OCI-LY7 (cell line): ENCODE data around the gene SNX2.

ENCODE experiments used
- EZH2phosphoT487 ChIP-seq: fragments of 200-600 bp; sonication (generic); IDR thresholded peaks from 2 replicates; pipeline ENCODE4 v1.6.1; 2018; ENCODE audit warnings: low read depth, borderline replicate concordance, mild to moderate bottlenecking, mixed run types, antibody characterized with exemption, low read length, moderate library complexity, mixed read lengths
- TF ChIP-seq, protein P1 (sequence below): fragments of 200-600 bp; sonication (generic); conservative IDR thresholded peaks from 2 replicates; pipeline ENCODE4 v1.5.1; 2014; ENCODE audit warnings: mild to moderate bottlenecking, antibody characterized with exemption, low read length, moderate library complexity, mixed read lengths

DNA sequence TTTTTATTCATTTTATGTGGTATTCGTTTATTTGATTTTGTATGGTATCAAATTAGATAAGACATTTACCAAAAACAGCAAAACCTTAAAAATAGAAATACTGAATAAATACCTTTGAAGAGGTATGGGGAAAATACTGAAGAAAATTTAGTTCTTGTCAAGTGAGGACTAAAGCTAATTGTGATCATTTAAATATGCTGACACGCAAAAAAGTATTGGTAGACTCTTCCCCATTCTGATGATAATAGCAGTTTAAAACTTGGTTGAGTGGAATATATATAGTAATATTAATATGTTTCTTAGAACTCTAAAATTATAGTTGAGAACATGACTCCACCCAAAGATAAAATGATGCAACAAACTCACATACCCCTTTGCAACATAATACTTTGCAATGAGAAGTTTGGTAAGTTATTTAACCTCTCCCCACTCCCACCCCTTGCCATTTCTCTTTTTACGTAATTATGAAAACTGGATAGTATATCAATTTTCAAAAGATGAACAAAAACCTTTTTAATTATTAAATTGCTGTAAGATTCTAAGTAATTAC is 40.4 kb downstream of the SNX2 start:
- no peak for TF ChIP-seq EZH2phosphoT487
- TF ChIP-seq, protein P1, sequence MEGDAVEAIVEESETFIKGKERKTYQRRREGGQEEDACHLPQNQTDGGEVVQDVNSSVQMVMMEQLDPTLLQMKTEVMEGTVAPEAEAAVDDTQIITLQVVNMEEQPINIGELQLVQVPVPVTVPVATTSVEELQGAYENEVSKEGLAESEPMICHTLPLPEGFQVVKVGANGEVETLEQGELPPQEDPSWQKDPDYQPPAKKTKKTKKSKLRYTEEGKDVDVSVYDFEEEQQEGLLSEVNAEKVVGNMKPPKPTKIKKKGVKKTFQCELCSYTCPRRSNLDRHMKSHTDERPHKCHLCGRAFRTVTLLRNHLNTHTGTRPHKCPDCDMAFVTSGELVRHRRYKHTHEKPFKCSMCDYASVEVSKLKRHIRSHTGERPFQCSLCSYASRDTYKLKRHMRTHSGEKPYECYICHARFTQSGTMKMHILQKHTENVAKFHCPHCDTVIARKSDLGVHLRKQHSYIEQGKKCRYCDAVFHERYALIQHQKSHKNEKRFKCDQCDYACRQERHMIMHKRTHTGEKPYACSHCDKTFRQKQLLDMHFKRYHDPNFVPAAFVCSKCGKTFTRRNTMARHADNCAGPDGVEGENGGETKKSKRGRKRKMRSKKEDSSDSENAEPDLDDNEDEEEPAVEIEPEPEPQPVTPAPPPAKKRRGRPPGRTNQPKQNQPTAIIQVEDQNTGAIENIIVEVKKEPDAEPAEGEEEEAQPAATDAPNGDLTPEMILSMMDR: no peak
